Right renal cortex interstitium (tissue), 3 donors: ENCODE measurements around the gene ZNG1B. TPM values are rescaled to one million over a fixed set of nuclear protein-coding genes. Genes with fewer than 3 reads are reported as not detected.
"Not testable (repeated sequence)": the region's sequence is repeated elsewhere in the genome, so short reads cannot be mapped to it uniquely, and the experiment has no call there.

Experiments
- DNase-seq, 3 donors: peaks; one replicate each; pipeline ENCODE4 v3.0.0-alpha.2; 2013; ENCODE audit warnings: low read depth in 3 of 3, low spot score in 2 of 3
- polyA plus RNA-seq, 3 donors: library from polyadenylated mRNA; unstranded; fragments of 120-200 nt; gene quantifications; one replicate each; pipeline ENCODE4 v1.2.1, GENCODE V29; 2013; ENCODE audit not compliant: insufficient read length in 3 of 3

Gene ZNG1B
- polyA plus RNA-seq, 3 donors = 55.0 to 62.5 (median 58.1) TPM

- DNase-seq = not testable (repeated sequence)
Measured at GRCh38 chr2:113503094-113504042, 65.9 kb downstream of the ZNG1B start.

GRCh38 chr2:113504081-113504480 is 66.6 kb downstream of the ZNG1B start:
- DNase-seq = not testable (repeated sequence)

- DNase-seq = not testable (repeated sequence)
Measured at GRCh38 chr2:113507394-113508140, 70.1 kb downstream of the ZNG1B start.

GRCh38 chr2:113508187-113508586 is 70.7 kb downstream of the ZNG1B start:
- DNase-seq = not testable (repeated sequence)

GRCh38 chr2:113510913-113511312 is 73.4 kb downstream of the ZNG1B start:
- not testable (repeated sequence) for DNase-seq

- not testable (repeated sequence) for DNase-seq
Measured at GRCh38 chr2:113511859-113512258, 74.4 kb downstream of the ZNG1B start.

GRCh38 chr2:113515457-113515856 is 78.0 kb downstream of the ZNG1B start:
- DNase-seq = not testable (repeated sequence)

- not testable (repeated sequence) for DNase-seq
Measured at GRCh38 chr2:113515995-113516394, 78.5 kb downstream of the ZNG1B start.

GRCh38 chr2:113517025-113517424 is 79.5 kb downstream of the ZNG1B start:
- not testable (repeated sequence) for DNase-seq

- not testable (repeated sequence) for DNase-seq
Measured at GRCh38 chr2:113520837-113521236, 83.3 kb downstream of the ZNG1B start.

- DNase-seq = not testable (repeated sequence)
Measured at GRCh38 chr2:113521492-113521891, 84.0 kb downstream of the ZNG1B start.

GRCh38 chr2:113524986-113525385 is 87.5 kb downstream of the ZNG1B start:
- DNase-seq = not testable (repeated sequence)

- not testable (repeated sequence) for DNase-seq
Measured at GRCh38 chr2:113527350-113528045, 90.0 kb downstream of the ZNG1B start.

GRCh38 chr2:113528126-113528525 is 90.6 kb downstream of the ZNG1B start:
- DNase-seq = not testable (repeated sequence)

GRCh38 chr2:113528904-113529303 is 91.4 kb downstream of the ZNG1B start:
- DNase-seq = not testable (repeated sequence)

GRCh38 chr2:113532991-113533390 is 95.5 kb downstream of the ZNG1B start:
- DNase-seq = not testable (repeated sequence)

- DNase-seq = not testable (repeated sequence)
Measured at GRCh38 chr2:113536573-113536972, 99.1 kb downstream of the ZNG1B start.

- not testable (repeated sequence) for DNase-seq
Measured at GRCh38 chr2:113540834-113541203, 103.3 kb downstream of the ZNG1B start.

GRCh38 chr2:113541204-113541975 is 103.9 kb downstream of the ZNG1B start:
- not testable (repeated sequence) for DNase-seq

GRCh38 chr2:113541976-113542485 is 104.5 kb downstream of the ZNG1B start:
- not testable (repeated sequence) for DNase-seq
